GM19043 (cell line): Measurements from ENCODE around the gene POLD1.
"Not testable (repeated sequence)": the region's sequence is repeated elsewhere in the genome, so short reads cannot be mapped to it uniquely, and the experiment has no call there.

Source experiments
- ATAC-seq: cut with Tn5 transposase; IDR thresholded peaks from one replicate; pipeline ENCODE4 v1.9.1; 2021; ENCODE audit warnings: low read depth; ENCODE audit not compliant: unreplicated experiment

Gene POLD1

DNA sequence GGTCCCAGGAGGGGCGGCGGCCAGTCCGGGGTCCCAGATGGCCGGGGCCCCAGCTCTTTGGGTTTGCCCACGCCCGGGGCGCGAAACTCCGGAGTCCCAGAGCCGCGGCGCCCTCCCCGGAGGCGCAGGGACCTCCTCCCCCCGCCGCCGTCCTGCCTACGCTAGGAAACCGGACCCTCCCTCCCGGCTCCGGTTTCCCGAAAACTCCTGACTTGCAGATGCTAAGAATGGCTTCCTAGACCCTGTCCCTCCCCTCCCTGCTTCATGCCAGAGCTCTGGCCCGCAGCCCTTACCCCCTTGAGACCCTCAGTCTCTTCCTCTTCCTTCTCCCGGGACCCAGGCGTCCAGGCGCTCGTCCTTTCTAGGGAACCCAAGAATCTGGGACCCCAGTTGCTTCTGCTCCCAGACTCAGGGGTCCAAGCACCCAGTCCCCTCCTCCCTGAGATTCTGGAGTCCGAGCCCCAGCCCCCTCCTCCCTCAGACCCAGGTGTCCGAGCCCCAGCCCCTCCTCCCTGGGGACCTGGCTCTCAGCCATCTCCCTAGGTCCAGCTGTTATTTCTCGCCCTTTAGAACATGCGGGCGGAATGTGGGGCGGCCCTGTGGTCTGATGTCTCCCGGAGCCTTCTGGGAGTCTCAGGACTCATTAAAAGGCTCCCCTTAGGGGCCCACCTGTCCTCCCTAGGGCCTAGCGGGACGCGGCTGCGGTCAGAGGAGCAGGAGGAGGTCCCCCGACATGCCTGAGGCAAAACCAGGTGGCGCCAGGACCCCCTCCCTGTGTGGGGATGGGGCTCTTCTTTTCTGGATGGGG, 48.3 kb downstream of the POLD1 start, which contains the start of gene MYBPC2:
Gene MYBPC2 (plus strand): TSS at position 672 of the 808 bp plus-strand sequence. CDS start 62 bp downstream, at position 734.
- no peak for ATAC-seq

DNA sequence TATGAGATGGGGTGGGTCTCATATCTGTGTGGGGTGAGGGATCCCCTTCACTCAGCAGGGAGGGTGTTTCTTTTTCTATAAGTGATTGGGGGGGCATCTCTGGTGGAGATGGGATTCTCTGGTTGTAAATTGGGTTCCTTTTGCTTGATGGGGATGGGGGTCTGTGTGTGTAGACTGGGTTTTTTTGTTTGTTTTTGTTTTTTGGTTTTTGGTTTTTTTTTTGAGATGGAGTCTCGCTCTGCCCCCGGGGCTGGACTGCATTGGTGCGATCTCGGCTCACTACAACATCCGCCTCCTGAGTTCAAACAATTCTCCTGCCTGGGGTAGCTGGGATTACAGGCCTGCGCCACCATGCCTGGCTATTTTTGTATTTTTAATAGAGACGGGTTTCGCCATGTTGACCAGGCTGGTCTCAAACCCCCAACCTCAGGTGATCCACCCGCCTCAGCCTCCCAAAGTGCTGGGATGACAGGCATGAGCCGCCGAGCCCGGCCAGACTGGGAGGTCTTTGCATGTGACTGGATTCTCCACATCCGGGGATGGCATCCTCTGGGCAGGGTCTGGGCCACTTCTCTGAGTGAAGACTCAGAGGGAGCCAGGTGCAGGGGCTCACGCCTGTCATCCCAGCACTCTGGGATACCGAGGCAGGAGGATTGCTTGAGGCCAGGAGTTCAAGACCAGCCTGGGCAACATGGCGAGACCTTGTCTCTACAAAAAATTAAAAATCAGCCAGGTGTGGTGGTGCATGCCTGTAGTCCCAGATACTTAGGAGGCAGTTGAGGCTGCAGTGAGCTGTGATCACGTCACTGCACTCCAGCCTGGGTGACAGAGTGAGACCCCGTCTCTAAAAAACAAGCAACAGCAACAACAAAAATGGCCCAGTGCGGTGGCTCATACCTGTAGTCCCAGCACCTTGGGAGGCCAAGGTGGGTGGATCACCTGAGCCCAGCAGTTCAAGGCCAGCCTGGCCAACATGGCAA, 49.3 kb downstream of the POLD1 start:
- no peak for ATAC-seq

DNA sequence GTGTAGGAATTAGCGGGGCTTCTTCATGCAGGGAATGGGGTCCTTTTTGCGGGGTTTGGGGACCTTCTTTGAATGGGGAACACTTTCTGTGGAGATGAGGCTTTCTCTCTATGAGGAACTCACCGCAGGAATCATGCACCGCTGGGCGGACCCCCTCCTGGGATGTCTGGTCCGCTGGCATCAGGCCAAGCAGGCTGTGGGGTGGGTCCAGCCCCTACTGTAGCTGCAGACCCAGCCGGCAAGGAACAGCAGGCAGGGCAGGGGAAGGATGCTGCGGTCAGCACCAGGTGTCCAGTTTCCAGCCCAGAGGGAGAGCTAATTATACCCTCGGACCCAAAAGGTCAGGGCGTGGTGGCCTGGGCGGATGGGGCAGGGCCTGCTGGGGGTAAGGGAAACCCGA, 50.4 kb downstream of the POLD1 start:
- ATAC-seq: no peak

DNA sequence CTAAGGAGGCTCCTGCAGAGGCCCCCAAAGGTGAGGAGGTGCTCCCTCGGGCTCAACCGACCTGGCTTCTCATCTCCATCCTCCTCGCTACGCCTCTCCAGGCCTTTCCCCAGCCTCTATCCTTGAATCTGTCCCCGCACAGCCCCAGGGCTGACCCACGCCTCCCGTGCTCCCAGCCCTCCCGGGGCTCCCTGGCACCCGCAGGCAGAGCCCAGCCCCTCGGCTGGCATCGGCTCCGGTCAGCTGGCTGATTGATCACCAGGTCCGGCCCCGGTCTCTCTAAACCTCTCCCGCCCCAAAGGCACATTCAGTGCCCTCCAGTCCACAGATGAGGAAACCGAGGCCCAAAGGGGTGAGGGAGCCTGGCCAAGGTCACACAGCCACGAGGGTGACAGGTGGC, 51.1 kb downstream of the POLD1 start:
- ATAC-seq: no peak

DNA sequence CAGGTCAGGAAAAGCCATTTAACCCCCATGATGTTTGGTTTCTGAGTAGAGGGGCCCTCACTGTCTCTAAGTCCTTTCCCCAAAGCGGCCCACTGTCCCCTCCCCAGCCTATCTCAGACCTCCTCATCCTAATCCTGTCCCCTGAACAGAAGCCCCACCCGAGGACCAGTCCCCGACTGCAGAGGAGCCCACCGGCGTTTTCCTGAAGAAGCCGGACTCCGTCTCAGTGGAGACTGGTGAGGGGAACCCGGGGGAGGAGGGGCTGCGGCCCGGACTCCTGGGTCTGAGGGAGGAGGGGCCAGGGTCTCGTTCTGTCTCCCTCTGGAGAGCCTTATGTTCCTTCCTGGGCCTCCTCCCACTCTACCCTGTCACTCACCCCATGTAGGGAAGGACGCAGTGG, 51.5 kb downstream of the POLD1 start:
- no peak for ATAC-seq

DNA sequence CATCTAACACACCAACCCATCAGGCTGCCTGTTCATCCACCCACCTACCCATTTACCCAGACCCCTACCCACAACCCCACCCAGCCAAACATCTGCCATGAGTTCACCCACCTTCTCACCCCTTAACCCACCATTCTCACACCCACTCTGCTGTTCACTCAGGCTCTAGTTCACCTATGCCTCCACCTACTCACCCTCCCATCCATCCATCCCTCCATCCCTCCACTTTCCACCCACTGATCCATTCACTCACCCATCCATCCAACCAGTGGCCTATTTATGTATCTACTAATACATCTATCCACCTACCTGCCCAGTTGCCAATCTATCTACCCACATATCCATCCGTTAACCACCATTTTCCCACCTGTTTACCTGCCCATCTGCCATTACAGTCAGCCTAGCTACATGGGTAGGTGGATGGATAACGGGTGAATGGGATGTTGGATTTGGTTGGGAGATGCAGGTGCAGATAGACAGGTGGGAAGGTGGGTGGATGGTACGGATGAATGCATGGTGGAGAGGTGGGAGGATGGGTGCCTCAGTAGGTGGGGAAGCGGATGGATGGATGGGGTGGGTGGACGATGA, 53.8 kb downstream of the POLD1 start:
- ATAC-seq: no peak

DNA sequence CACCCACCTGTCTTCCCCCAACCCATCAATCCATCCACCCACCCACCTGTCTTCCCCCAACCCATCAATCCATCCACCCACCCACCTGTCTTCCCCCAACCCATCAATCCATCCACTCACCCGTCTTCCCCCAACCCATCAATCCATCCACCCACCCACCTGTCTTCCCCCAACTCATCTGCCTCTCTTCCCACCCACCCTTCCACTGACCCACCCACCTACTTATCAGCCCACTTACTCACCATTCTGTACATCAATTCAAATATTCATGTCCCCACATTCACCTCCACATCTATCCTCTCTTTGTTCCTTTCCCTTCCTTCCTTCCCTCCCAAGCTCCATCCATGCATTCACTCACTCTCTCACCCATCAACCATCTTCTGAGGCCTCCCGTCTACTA, 55.0 kb downstream of the POLD1 start:
- ATAC-seq: not testable (repeated sequence)

DNA sequence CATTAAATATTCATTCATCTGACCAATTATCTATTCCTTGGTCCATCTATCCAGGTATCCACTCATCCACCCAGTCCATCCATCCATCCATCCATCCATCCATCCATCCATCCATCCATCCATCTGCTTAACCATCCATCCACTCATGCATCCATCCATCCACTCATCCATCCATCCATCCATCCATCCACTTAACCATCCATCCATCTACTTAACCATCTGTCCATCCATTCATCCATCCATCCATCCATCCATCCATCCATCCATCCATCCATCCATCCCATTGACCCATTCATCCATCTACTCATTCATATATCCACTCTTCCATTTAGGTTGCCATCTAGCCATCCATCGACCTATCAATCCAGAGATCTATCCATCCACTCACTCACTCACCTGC, 59.9 kb downstream of the POLD1 start:
- no peak for ATAC-seq

DNA sequence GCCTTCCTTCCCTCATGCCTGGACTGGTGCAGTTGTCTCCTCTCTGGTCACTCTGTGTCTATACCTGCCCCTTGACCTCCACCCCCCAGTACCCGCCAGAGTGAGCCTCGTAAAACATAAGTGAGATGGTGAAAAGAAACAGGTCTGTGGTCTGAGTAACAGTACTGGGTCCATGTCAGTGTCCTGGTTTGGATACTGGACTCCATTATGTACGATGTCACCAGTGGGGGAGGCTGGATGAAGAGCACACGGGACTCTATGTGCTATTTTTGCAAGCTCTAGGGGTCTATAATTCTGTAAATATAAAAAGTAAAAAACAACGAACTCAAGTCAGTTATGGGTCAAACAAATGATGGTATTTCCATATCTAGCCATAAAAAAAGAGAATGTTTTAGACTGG, 62.9 kb downstream of the POLD1 start:
- no peak for ATAC-seq

DNA sequence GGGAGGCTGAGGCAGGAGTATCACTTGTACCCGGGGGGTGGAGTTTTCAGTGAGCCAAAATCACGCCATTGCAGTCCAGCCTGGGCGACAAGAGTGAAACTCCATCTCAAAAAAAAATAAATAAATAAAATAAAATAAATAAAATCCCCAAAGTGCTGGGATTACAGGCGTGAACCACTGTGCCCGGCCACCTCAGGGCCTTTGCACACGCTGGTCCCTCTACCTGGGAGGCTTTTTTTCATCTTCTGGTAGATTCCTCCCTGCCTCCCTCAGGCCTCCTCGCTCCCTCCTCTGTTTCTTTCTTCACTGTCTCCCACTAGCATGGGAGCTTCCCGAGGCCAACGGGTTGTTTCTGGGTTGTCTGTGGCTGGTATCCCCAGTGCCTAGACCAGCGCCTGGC, 63.6 kb downstream of the POLD1 start:
- ATAC-seq: no peak

DNA sequence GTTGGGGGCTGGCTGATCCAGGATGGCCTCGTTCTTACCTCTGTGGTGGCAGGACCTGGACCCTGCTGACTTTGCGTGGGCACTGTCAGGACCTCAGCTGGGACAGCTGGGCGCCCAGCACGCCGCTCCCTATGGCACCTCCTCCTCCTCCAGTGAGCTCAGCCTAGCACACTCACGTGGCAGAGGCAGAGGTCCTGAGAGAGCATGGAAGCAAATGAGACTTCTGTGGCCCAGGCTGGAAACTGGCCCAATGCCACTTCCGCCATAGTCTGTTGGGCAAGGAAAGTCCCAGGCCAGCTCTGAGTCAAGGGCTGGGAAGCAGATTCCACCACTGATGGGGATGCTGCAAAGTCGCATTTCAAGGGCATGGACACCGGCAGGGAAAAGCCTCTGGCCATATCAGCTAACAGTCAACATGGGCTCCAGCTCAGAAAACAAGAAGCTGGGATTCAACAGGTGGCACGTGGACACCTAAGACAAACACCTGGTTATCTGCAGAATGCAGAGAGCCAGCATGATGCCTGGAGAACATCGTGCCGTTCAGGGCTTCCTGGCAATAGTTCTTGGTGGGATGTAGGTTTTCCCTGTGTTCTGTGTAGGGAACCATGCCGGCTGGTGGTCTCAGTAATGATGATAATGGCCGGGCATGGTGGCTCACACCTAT, 65.2 kb downstream of the POLD1 start:
- no peak for ATAC-seq

DNA sequence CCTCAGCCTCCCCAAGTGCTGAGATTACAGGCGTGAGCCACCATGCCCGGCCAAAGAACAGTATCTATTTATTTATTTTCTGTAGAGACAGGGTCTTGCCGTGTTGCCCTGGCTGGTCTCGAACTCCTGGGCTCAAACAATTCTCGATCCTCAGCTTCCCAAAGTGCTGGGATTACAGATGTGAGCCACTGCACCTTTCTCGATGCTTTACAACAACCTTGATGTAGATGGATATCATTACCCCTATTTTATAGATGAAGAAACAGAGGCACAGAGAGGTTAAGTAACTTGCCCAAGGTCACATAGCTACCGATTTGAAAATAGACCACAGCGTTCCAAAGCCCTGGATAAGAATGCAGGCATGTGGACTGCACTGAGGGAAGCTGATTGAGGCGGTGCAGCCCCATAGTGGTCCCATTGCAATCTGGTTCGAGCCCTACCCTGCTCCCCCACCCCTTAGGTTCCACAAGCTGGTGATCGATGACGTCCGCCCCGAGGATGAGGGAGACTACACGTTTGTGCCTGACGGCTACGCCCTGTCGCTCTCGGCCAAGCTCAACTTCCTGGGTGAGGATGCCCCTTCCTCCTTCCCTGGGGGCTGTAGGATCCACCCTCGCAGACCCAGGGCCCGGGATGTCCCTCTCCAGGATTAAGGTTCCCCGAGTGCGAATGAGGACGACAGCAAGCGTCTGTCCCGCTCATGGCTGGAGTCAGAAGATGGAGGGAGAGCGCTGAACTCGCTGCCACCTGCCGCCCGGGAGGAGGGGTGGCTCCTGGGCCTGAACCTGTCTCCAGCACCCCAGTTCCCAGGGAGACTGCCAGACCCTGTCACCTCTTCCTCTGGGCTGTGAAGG, 66.4 kb downstream of the POLD1 start:
- no peak for ATAC-seq

DNA sequence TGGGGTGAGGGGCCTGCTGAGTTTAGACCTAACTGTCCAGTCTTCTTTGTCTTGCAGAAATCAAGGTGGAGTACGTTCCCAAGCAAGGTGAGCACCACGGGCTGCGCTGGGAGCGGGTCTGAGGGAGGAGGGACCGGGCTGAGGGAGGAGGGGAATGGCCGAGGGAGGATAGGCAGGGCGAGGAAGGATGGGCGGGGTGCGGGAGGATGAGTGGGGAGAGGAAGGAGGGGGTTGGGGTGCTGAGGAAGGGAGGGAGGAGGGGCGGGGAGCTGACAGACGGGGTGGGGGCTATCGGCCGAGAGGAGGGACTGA, 67.0 kb downstream of the POLD1 start:
- ATAC-seq: no peak

DNA sequence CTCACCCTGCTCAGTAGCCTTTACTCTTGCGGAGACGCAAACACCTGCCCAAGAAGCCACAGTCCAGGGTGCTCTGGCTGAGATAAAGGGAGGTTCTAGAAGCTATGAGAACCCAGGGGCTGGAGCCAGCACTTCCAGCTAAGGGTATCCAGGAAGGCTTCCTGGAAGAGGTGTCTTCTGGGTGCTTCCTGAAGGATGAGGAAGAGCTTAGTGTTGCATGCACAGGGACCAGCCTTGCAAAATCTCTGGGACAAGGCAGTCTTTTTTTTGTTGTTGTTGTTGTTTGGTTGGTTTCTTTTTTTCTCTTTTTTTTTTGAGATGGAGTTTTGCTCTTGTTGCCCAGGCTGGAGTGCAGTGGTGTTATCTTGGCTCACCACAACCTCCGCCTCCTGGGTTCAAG, 69.1 kb downstream of the POLD1 start:
- ATAC-seq: no peak

DNA sequence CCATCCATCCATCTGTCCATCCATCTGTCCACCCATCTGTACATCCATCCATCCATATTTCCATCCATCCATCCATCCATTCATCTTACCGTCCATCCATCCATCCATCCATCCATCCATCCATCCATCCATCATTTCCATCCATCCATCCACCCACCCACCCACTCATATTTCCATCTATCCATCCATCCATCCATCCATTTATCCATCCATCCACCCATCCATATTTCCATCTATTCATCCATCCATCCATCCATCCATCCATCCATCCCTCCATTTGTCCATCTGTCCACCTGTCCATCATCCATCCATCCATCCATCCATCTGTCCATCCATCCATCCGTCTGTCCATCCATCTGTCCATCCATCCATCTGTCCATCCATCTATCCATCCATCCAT, 71.8 kb downstream of the POLD1 start:
- ATAC-seq: no peak

DNA sequence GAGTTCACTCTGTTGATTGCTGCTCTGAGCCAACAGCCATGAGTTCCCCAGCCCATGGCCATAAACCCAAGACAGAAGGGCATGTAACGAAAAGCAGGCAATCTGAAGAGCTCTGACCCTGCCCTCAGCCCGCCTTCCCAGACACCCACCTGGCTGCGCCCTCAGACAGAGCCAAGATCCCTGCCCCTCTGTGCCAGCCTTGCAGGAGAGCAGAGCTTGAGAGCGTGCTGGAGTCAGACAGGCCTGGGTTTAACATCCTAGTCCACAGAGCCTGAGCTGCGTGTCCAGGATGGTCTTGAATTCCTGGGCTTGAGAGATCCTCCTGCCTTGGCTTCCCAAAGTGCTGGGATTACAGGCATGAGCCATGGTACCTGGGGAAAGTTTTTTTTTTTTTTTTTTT, 73.2 kb downstream of the POLD1 start:
- ATAC-seq: no peak

DNA sequence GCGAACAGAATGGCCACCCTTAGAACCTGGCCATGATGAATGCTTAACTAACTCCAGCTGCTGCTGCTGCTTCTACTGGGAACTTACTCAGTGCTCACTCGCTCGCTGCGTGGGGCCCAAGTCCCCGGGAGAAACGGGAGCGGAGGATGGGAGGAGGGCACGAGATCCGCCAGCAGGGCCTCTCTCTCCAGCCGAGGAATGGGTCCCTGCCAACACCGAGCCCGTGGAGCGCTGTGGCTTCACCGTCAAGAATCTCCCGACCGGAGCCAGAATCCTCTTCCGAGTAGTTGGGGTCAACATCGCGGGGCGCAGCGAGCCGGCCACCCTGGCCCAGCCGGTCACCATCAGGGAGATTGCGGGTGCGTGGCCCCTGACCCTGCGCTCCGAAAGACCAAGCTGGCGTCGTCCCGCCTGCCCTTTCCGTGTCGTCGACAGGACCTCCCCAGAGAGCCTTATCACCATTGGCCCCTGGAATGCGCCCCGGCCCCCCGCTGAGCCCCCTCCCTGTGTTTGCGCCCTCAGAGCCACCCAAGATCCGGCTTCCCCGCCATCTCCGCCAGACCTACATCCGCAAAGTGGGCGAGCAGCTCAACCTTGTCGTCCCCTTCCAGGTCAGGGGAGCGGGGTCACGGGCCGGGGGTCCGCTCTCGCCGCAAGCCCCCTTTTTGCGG, 74.4 kb downstream of the POLD1 start:
- ATAC-seq: no peak

DNA sequence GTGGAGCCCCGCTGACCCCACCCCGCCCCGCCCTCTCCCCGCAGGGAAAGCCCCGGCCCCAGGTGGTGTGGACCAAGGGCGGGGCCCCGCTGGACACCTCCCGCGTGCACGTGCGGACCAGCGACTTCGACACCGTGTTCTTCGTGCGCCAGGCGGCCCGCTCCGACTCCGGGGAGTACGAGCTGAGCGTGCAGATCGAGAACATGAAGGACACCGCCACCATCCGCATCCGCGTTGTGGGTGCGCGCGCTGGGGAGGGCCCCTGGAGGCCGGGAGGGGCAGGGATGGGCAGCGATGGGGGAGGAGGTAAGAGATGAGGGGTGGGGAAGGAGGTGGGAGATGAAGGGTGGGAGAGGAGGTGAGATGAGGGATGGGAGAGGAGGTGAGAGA, 74.9 kb downstream of the POLD1 start:
- no peak for ATAC-seq

DNA sequence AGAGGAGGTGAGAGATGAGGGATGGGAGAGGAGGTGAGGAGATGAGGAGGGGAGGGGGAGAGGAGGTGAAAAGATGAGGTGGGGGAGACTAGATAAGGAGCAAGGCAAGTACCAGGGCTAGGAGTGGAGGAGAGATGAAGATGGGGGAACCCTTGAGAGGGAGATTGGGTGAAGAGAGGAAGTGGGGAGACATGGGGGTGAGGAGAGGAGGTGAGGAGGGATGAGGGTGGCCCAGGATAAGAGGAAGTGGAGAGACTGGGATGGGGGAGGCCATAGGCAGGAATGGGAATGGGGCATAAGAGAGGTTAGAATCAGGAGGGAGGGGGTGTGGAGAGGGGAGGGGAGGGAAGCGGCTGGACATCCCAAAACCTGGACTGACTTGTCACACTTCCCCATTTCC, 75.5 kb downstream of the POLD1 start:
- no peak for ATAC-seq
